DMS79 (cell line): ENCODE measurements around the gene EGFL7.
"Not testable (repeated sequence)": the region's sequence is repeated elsewhere in the genome, so short reads cannot be mapped to it uniquely, and the experiment has no call there.

Experiments used
- DNase-seq: peaks from one replicate; lab custom pipeline; 2025; lab: John Stamatoyannopoulos, UW

The EGFL7 gene

DNA sequence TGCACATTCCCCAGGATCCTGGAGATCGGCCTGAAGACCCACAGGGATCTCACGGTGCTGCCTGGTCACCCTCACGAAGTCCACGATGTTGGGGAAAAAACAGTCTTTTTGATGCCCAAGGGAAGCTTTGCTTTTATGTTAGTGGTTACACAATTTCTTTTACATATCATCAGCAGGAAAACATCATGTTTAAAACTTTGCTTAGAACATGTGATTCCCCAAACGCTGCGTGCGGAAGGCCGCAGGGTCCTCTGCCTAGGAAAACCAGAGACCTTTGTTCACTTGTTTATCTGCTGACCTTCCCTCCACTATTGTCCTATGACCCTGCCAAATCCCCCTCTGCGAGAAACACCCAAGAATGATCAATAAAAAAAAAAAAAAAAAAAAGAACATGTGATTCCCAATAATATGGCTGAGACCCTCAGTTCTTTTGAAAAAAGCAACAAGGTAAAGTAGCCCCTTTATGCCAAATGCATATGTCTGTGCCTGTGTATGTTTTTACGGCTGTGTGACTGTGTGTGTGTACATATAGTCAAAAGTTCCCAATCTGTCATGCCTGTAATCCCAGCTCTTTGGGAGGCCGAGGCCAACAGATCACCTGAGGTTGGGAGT, 36.0 kb downstream of the EGFL7 start:
- no peak for DNase-seq

DNA sequence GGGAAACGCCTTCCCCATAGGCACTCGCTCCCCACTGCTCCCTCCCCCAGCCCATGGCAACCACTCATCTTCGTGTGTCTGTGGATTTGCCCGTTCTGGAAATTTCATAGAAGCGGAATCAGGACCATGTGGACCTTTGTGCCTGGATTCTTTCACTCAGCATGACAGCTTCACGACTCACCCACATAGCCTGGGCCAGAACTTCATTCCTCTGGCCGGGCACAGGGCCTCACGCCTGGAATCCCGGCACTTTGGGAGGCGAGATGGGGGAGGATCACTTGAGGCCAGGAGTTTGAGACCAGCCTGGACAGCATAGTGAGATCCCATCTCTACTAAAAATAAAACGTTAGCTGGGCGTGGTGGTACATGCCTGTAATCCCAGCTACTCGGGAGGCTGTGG, 37.6 kb downstream of the EGFL7 start:
- no peak for DNase-seq

- no peak for DNase-seq
These were observed 38.4 kb downstream of the EGFL7 start for GRCh38 chr9:136700959-136701667.

- no peak for DNase-seq
These were observed 38.9 kb downstream of the EGFL7 start for GRCh38 chr9:136701668-136702053.

DNA sequence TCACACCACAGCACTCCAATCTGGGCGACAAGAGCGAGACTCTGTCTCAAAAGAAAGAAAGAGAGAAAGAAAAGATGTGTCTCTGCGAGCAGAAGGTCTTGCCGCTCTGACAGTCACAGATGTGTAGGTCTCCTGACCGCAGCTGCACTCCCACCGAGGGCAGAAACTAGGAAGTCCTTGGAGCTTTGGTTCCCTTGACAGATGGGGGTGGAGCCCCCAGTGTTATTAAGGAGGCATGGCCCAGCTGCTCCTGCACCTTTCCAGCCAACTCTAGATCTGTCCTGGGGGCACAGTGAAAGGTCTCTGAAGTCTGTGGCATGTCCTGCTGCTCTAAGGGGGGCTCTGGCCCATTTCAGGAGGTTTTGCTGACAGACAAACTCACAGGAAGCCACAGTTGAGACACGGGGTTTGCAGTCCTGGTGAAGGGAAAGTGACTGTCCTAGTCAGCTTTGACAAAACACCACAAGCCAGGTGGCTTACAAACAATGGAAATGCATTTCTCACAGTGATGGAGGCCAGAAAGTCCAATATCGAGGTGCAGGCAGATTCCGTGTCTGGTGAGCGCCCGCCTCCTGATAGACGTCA, 40.7 kb downstream of the EGFL7 start:
- DNase-seq: no peak

- not testable (repeated sequence) for DNase-seq
These were observed 42.0 kb downstream of the EGFL7 start for GRCh38 chr9:136704741-136705140.

DNA sequence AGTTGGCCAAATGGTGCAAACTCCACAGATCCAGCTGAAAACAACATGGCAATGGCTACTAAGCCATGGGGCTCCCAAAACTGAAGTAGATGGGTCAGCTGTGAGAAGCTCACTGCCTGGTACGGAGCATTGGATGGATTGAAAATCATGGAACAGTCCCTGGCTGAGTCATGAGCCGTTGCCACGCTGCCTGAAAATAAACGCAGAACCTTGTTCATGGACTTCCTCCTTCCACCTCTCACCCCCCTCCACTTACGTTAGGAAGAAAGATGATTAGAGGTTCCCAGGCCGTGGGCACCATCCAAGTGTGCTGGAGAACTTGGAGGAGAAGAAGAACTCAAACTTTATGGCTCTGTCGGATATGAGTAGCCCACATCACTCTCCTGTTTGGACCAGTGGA, 42.8 kb downstream of the EGFL7 start:
- DNase-seq: no peak

DNA sequence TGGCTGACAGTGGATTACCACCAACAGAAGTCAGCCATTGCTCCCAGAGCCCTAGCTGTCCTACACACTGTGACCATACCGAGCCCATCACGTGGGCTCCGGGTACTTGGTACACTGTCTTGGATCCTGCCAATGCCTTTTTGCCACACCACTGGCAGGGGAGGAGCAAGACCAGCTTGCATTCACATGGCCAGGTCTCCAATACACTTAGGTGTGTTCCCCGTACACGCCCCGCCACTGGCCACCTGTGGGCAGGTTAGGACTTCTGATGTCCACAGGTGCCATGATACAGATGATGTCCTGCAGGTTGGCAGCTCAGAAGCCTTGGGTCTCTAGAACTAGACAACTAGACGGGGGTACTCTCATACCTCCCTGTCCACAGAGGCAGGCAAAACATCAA, 44.3 kb downstream of the EGFL7 start:
- DNase-seq: no peak

DNA sequence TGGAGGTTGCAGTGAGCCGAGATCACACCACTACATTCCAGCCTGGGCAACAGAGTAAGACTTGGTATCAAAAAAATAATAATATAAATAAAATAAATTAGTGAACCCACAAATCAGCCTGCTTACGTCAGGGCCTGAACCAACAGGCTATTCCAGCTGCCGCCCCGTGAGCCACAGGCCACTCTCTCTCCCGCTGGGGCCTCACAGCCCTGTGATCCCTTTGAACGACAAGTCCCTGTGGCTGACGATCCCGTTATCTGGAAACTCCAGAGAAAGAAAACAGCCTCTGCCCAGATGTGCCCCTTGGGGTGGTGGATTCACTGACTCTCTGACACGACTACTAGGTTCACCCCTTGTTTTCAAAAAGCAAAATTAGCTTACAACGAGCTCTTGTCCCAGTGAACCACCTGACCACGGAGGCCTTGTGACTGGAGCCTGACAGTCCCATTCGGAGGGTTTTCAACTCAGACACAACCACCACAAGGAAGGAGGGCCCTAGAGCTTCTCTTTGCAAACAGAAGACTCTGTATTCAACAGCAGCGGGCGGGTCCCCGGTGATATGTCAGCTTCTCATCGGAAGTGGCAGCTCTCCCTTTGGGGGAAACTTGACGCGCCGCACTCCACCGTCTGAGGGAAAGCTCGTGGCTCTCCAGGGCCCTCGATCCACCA, 45.3 kb downstream of the EGFL7 start:
- no peak for DNase-seq

- DNase-seq: no peak
These were observed 46.9 kb downstream of the EGFL7 start for GRCh38 chr9:136709454-136710109.

- DNase-seq: no peak
These were observed 47.8 kb downstream of the EGFL7 start for GRCh38 chr9:136710543-136710942.

- DNase-seq: not testable (repeated sequence)
These were observed 48.5 kb downstream of the EGFL7 start for GRCh38 chr9:136711219-136711648.

GRCh38 chr9:136711751-136712689, 49.3 kb downstream of the EGFL7 start, which contains the start of gene DIPK1B:
Gene DIPK1B (plus strand): TSS chr9:136712572. CDS start chr9:136712666, 94 bp downstream.
- DNase-seq: no peak

DNA sequence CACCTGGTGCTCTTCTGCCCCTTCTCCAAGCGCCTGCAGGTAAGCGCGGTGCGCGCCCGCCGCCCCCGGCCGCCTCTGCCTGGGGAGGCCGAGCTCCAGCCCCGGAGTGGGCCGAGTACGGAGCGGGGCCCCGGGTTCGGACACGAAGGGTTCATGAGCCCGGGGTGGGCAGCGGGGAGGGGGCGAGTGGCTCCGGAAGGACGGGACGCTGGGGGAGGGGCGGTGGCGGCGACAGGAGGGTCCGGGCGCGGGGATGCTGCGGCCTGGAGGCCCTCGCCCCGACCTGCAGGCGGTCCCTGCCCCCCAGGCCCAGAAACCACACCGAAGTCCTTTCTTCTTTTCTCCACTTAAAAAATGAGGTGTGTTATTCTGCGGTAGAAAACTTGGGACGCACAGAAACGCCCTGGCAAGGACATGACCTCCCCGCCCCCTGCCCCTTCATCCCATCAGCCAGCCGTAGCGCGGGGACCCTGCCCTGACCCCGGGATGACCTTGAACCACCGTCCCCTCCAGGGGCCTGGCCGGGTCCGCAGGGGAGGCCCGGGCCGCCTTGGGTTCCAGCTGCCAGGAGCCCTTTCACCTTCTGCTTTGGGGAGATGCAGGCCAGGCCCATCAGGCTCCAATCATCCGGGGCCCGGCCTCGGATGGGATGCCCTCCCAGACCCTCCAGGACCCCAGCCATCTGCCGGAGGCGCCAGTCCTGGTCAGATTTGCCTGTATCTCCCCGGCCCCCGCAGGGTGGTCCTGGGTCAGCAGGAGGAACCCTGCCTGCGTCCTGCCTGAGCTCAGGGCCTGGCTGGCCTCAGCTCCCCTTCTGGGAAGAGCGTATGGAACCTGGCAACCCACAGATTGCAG, 50.2 kb downstream of the EGFL7 start:
- no peak for DNase-seq

DNA sequence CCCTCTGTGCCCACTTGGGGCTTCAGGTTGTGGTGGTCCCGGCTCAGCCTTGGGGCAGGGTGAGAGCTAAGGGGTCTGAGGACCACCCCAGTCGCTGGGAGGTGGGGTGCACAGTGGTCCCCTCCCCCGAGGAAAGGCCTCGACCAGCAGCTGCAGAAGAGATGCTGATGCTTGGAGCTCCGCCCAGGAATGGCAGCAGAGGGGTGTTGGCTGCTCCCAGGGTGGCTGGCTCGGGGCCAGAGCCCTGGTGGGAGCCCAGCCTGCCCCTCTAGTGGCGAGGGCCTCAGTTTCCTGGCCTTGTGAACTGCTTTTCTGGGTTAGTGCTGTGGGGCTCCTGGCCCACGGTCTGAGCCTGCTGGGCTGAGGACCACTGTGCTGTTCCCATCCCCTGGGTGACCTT, 50.8 kb downstream of the EGFL7 start:
- no peak for DNase-seq

- no peak for DNase-seq
These were observed 51.6 kb downstream of the EGFL7 start for GRCh38 chr9:136714096-136714892.

DNA sequence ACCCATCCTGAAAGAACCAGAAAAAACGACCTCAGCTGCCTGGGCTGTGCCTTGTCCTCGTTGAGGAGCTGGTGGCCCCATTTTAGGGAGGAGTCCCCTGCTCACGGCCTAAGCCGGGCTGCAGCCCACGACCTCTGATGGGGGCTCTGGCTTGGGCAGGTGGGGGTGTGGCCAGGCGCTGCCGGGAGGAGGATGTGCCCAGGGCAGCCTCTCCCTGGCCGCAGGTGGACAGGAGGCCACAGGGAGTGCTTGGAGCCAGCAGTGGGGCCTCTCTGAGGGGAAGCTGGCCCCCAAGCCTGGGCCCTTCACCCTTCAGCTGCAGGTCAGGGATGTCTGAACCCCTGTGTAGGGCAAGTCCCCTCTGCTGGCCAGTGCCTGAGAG, 52.2 kb downstream of the EGFL7 start:
- DNase-seq: no peak

- DNase-seq: no peak
These were observed 54.7 kb downstream of the EGFL7 start for GRCh38 chr9:136717399-136717798.
